HepG2 (cell line): ENCODE measurements around the gene KCND2. TPM values are rescaled to one million over a fixed set of nuclear protein-coding genes. Genes with fewer than 3 reads are reported as not detected.

Source experiments
- ATAC-seq: fragments of 200-7000 bp; cut with Tn5 transposase; 3 replicates; pipeline ENCODE4 v1.9.1; 2020; ENCODE audit warnings: mild to moderate bottlenecking, moderate library complexity
- BruUV-seq: library from RNA; stranded (reverse); fragments of 400-500 nt; replicated peaks from 2 replicates; lab custom pipeline; 2021; lab: Mats Ljungman, UMichigan
- CTCF ChIA-PET: fragments of 300-600 bp; formaldehyde crosslinking; extraction: SDS; loops from one replicate; lab custom pipeline; 2021; ENCODE audit warnings: low total read pairs, inconsistent platforms, low intra/inter-chr PET ratio; lab: Yijun Ruan, JAX
- POLR2A ChIA-PET: fragments of 350-600 bp; sonication (Branson Sonifier 250); formaldehyde crosslinking; loops from one replicate; lab custom pipeline; 2020; ENCODE audit warnings: antibody characterized with exemption, inconsistent platforms; lab: Yijun Ruan, JAX
- DNase-seq: peaks from one replicate; pipeline ENCODE4 v3.0.0-alpha.2; 2015; ENCODE audit warnings: low spot score
- FAIRE-seq: peaks from 3 replicates; lab custom pipeline; 2011; peaks lifted over from hg19 to GRCh38; lab: Jason Lieb, UNC
- H2AFZ ChIP-seq: one replicate; pipeline ENCODE4 v1.6.1; 2011; ENCODE audit warnings: low read length, inconsistent platforms
- H3K27ac ChIP-seq: fragments of 300-600 bp; 3 replicates; pipeline ENCODE4 v1.8.0; 2011; ENCODE audit warnings: mixed run types, mild to moderate bottlenecking, mixed read lengths, low read length, inconsistent platforms; ENCODE audit not compliant: insufficient read depth; ENCODE audit errors: extremely low read length
- H3K27me3 ChIP-seq, 2 experiments: fragments of 200-600 bp in 1 of 2; 2 replicates in 1 of 2; 3 replicates in 1 of 2; pipeline versions ENCODE4 v1.6.0 to v1.8.0; 2011; ENCODE audit warnings: low read length in 2 of 2, mild to moderate bottlenecking in 2 of 2, moderate library complexity in 2 of 2, inconsistent platforms in 1 of 2; ENCODE audit not compliant: insufficient read depth in 2 of 2, control insufficient read depth in 1 of 2
- H3K36me3 ChIP-seq, 2 experiments: fragments of 200-600 bp in 1 of 2; replicated peaks in 1 of 2; 2 replicates in 1 of 2; 3 replicates in 1 of 2; pipeline versions ENCODE4 v1.5.1 to v1.8.0; 2011; ENCODE audit warnings: low read length in 2 of 2, inconsistent platforms in 1 of 2; ENCODE audit not compliant: insufficient read depth in 2 of 2, control insufficient read depth in 1 of 2
- H3K4me1 ChIP-seq: 2 replicates; pipeline ENCODE4 v1.5.1; 2012; ENCODE audit warnings: low read length, inconsistent platforms; ENCODE audit not compliant: insufficient read depth
- H3K4me2 ChIP-seq: 2 replicates; pipeline ENCODE4 v1.6.0; 2011; ENCODE audit warnings: low read depth, low read length, inconsistent platforms
- H3K4me3 ChIP-seq, 3 experiments: fragments of 200-600 bp in 1 of 3; sonication (generic), shearing (Covaris generic) in 1 of 3; replicated peaks in 1 of 3; 2 replicates each; pipeline ENCODE4 v1.5.1; 2011 to 2016; ENCODE audit warnings: low read length in 3 of 3, inconsistent platforms in 2 of 3, low read depth in 2 of 3, mild to moderate bottlenecking in 2 of 3, control low read depth in 1 of 3, mixed read lengths in 1 of 3; ENCODE audit not compliant: insufficient read depth in 1 of 3
- H3K79me2 ChIP-seq: one replicate; pipeline ENCODE4 v1.6.1; 2011; ENCODE audit warnings: low read length, inconsistent platforms; ENCODE audit not compliant: insufficient read depth
- H3K9ac ChIP-seq: 2 replicates; pipeline ENCODE4 v1.6.0; 2011; ENCODE audit warnings: mild to moderate bottlenecking, low read depth, low read length, inconsistent platforms; ENCODE audit not compliant: insufficient read depth
- H3K9me3 ChIP-seq: 2 replicates; pipeline ENCODE4 v1.5.1; 2012; ENCODE audit warnings: mild to moderate bottlenecking, low read length
- H4K20me1 ChIP-seq: 2 replicates; pipeline ENCODE4 v1.6.0; 2011; ENCODE audit warnings: inconsistent platforms, mild to moderate bottlenecking, low read length, moderate library complexity; ENCODE audit not compliant: insufficient read depth
- AHDC1 ChIP-seq: sonication (generic); formaldehyde crosslinking; IDR thresholded peaks from 2 replicates; pipeline ENCODE4 v1.5.1; 2020; ENCODE audit warnings: mild to moderate bottlenecking, missing genetic modification reagents, borderline replicate concordance
- ATF7-NPFF ChIP-seq: sonication (generic); formaldehyde crosslinking; IDR thresholded peaks from 2 replicates; pipeline ENCODE4 v1.8.1; 2023; ENCODE audit warnings: mild to moderate bottlenecking, low read depth, missing genetic modification reagents, moderate library complexity
- ATRX ChIP-seq: sonication (generic); formaldehyde crosslinking; IDR thresholded peaks from 2 replicates; pipeline ENCODE4 v1.4.0; 2020; ENCODE audit warnings: missing genetic modification reagents, borderline replicate concordance
- BCLAF1 ChIP-seq: fragments of 450-650 bp; IDR thresholded peaks from 2 replicates; pipeline ENCODE4 v1.6.1; 2017; ENCODE audit warnings: mild to moderate bottlenecking
- CBFB ChIP-seq: sonication (generic); formaldehyde crosslinking; IDR thresholded peaks from 2 replicates; pipeline ENCODE4 v1.4.0; 2020; ENCODE audit warnings: missing genetic modification reagents
- HES4 ChIP-seq: sonication (generic); formaldehyde crosslinking; IDR thresholded peaks from 2 replicates; pipeline ENCODE4 v1.9.0; 2021; ENCODE audit warnings: mild to moderate bottlenecking, missing genetic modification reagents, borderline replicate concordance
- NCOA1 ChIP-seq: sonication (generic); formaldehyde crosslinking; IDR thresholded peaks from 2 replicates; pipeline ENCODE4 v1.9.0; 2021; ENCODE audit warnings: missing genetic modification reagents
- TOE1 ChIP-seq: sonication (generic); formaldehyde crosslinking; IDR thresholded peaks from 2 replicates; pipeline ENCODE4 v1.4.0; 2020; ENCODE audit warnings: mild to moderate bottlenecking, missing genetic modification reagents
- ZNF431 ChIP-seq: sonication (generic); formaldehyde crosslinking; IDR thresholded peaks from 2 replicates; pipeline ENCODE4 v1.9.0; 2022; ENCODE audit warnings: missing genetic modification reagents, low read depth, mild to moderate bottlenecking, borderline replicate concordance
- ZNF567 ChIP-seq: sonication (generic); formaldehyde crosslinking; IDR thresholded peaks from 2 replicates; pipeline ENCODE4 v1.8.1; 2023; ENCODE audit warnings: mild to moderate bottlenecking, missing genetic modification reagents, borderline replicate concordance
- ZNF574 ChIP-seq: sonication (generic); formaldehyde crosslinking; IDR thresholded peaks from 2 replicates; pipeline ENCODE4 v1.4.0; 2020; ENCODE audit warnings: missing genetic modification reagents
- ZNF713 ChIP-seq: sonication (generic); formaldehyde crosslinking; IDR thresholded peaks from 2 replicates; pipeline ENCODE4 v1.4.0; 2020; ENCODE audit warnings: mild to moderate bottlenecking, missing genetic modification reagents
- ZNF720 ChIP-seq: sonication (generic); formaldehyde crosslinking; IDR thresholded peaks from 2 replicates; pipeline ENCODE4 v1.4.0; 2020; ENCODE audit warnings: missing genetic modification reagents
- in situ Hi-C: cut with HindIII; loops from 2 replicates; pipeline ENCODE4 v1.10.0; 2017; ENCODE audit warnings: low pct_unique_long_range_greater_than_20kb; ENCODE audit not compliant: extremely low pct_ligation_motif_present
- intact Hi-C: fragments of 100-400 bp; cut with micrococcal nuclease; formaldehyde crosslinking; loops from one replicate; pipeline ENCODE4 v1.10.0; 2022; ENCODE audit not compliant: unreplicated experiment
- polyA plus RNA-seq, 8 experiments: library from polyadenylated mRNA; depleted of rRNA in 3 of 8; stranded (reverse) in 7 of 8; unstranded in 1 of 8; fragments of >200 nt; fragmentation: Illumina TruSeq in 4 of 8; extraction: Trizol in 4 of 8; gene quantifications; 2 replicates each; pipeline versions ENCODE4 v1.2.1 to v1.2.3, GENCODE V29; 2011 to 2016; ENCODE audit warnings: low read depth in 4 of 8, missing spikeins in 1 of 8, mixed read lengths in 1 of 8; ENCODE audit not compliant: insufficient read depth in 1 of 8
- total RNA-seq, 5 experiments: library from RNA; depleted of rRNA; stranded (reverse); fragments of >200 nt; fragmentation: Illumina TruSeq; extraction: Trizol; gene quantifications; 2 replicates each; pipeline ENCODE4 v1.2.3, GENCODE V29; 2016; ENCODE audit warnings: low read depth in 1 of 5

Gene KCND2
- total and polyA plus RNA-seq, 2 of the 13 experiments (the other 11 are each of a cell fraction or from before 2014, with no cell fraction given), result not detected

DNA sequence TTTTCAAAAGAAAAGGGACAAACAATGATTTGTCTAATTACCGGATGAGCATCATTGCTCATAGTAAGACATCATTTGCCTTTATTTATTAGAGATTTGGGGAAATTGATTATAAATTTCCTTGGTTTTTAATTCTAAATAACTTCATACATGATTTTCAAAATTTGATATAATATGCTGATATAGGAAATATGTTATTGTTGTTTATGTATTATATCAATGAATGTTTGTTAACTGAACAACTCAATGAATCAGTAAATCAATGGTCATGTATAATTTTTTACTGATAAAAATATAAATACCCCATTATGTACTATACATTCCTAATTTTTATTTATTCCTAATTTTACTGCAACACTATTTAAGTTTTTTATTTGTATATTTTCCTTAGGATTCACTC is 327.6 kb downstream of the KCND2 start (continued):
- TF ChIP-seq ATF7-NPFF (CRISPR knock-in tag) (no peak), CBFB (CRISPR knock-in tag) (no peak), BCLAF1 (no peak), ZNF720 (CRISPR knock-in tag) (no peak), ZNF713 (CRISPR knock-in tag) (no peak), TOE1 (no peak)

GRCh38 chr7:120603366-120603765 is 330.4 kb downstream of the KCND2 start:
- ChIA-PET POLR2A (no interaction called here), CTCF (no interaction called here)
- H3K4me2 ChIP-seq, result no peak overlapping the region
- FAIRE-seq (no peak), DNase-seq (no peak), ATAC-seq (no peak)
- in situ Hi-C loops, result no loop called here
- H3K9ac ChIP-seq, result no peak overlapping the region
- no peaks in the 10 kb centered on the region for H3K4me1 ChIP-seq
- H3K9me3 ChIP-seq, result no peaks in the 10 kb centered on the region
- H2AFZ ChIP-seq, result no peak overlapping the region
- no TSS peak for BruUV-seq
- H3K36me3 ChIP-seq, result no peaks in the 10 kb centered on the region
- no peak overlapping the region for H3K4me3 ChIP-seq
- H3K27ac ChIP-seq, result no peak overlapping the region
- no peaks in the 10 kb centered on the region for H3K79me2 ChIP-seq
- intact Hi-C loops, result no loop called here
- H4K20me1 ChIP-seq, result no peaks in the 10 kb centered on the region
- no peaks in the 10 kb centered on the region for H3K27me3 ChIP-seq
- TF ChIP-seq ZNF574 (CRISPR knock-in tag), result no peak
- no peak for TF ChIP-seq ZNF567 (CRISPR knock-in tag)
- TF ChIP-seq ZNF431 (CRISPR knock-in tag), result no peak
- TF ChIP-seq ATRX, result no peak
- TF ChIP-seq NCOA1 (CRISPR knock-in tag), result no peak
- no peak for TF ChIP-seq AHDC1
- TF ChIP-seq HES4 (CRISPR knock-in tag), result no peak
